Measurements from ENCODE around the gene SIRT3.
A peak's percentile ranks its signal among the peaks of the same experiment; 100 is the strongest.
"Not testable (repeated sequence)": the region's sequence is repeated elsewhere in the genome, so short reads cannot be mapped to it uniquely, and the experiment has no call there.

- 0 out of 2 replicates have a peak, but pooled peaks have one; percentile 26 for TF ChIP-seq CTCF (conservative IDR thresholded peaks at IDR 0.05; ENCODE audit: low read depth, low read length)
- not testable (repeated sequence) for TF ChIP-seq EZH2 (IDR thresholded peaks at IDR 0.05; ENCODE audit: borderline replicate concordance, low read depth, low read length, poor library complexity, severe bottlenecking)
Observed at GRCh38 chr11:191490-192478, 44.4 kb downstream of the SIRT3 start.
